GM04504 (cell line): ENCODE data around the gene SNX4.
A peak's percentile ranks its signal among the peaks of the same experiment; 100 is the strongest.
"Not testable (repeated sequence)": the region's sequence is repeated elsewhere in the genome, so short reads cannot be mapped to it uniquely, and the experiment has no call there.

Source experiments
- DNase-seq: peaks from one replicate; pipeline ENCODE4 v3.0.0-alpha.2; 2012; ENCODE audit warnings: low read depth

Gene SNX4

DNA sequence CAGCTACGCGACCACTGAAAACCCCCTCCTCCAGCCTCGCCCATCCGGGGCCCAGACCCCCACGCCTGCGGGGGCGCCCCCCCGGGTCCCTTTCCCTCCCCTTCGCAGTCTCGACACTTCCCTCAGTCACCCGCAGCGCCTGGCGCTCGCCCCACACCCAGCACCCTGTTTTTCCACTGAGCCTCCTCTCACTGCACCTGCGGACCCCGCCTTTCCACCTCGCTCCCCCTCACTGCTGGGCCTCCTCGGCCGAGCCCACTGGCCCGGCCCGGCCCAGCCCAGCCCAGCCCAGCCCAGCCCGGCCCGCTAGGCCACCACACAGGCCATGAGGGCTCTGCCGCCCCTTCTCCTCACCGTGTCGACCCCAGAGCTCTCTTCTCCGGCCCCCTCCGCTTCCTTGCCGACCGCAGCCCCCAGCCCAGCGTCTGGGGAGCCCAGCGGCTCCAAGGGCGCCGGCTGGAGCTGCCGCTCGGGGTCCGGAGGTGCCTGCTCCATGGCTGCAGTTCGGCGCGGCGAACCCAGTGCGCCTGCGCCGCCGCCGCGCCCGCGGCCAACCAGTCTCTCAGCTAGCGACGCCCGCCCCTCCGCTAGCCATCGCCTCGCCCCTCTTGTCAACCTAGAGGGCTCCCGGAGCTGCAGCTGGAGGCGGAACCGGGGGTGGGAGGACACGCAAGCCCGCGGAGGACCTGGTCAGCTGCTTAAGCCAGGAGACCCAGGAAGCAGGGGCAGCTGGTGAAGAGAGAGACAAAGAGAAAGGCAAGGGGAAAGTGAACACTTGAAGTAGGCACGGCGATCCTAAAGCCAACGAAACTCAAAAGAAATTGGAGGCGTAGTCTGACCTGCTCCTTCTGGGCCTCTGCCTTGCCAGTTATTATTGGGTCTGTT is at the start of gene SNX4:
Gene SNX4, minus strand, starts transcription at position 525 of the 885 bp plus-strand sequence. Its CDS starts 30 bp downstream, at position 495.
- DNase-seq, result peak; percentile 84

GRCh38 chr3:125556314-125556713 is 36.3 kb upstream of the SNX4 start:
- no peak for DNase-seq

DNA sequence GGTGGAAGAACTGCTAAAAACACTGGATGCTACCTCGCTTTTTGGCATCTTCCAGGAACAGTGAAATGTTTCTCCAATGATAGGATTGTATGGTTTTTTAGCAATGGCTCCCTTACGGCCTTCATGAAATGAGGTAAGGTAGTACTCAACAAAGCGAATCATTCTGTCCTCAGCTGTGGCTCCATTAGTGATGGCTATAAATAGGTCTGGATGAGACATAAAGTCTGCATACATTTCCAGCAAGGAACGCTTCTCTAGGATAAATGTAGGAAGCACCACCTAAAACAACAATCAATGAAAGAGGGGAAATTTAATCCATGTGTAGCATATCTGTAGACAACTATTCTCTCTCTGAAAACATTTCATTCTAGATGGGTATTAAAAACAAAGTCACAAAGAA is 32.4 kb upstream of the SNX4 start:
- DNase-seq, result no peak

DNA sequence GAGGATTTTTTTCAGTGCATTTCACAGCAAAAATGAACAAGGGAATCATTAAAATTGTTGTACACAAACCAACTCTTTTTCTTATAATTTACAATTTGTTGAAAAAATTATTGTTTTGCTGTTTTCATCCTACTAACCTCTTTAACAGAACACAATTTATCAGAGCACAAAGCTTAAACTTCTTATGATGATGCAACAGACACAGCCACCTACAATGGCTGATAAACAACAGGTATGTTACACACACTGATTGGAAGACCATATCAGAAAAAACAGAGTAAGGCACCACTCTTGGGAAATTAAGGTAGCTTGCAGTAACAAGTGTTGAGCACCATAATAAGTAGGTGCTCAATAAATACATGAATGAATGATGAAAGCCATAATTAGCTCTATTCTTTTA is 8.9 kb upstream of the SNX4 start:
- DNase-seq, result no peak

DNA sequence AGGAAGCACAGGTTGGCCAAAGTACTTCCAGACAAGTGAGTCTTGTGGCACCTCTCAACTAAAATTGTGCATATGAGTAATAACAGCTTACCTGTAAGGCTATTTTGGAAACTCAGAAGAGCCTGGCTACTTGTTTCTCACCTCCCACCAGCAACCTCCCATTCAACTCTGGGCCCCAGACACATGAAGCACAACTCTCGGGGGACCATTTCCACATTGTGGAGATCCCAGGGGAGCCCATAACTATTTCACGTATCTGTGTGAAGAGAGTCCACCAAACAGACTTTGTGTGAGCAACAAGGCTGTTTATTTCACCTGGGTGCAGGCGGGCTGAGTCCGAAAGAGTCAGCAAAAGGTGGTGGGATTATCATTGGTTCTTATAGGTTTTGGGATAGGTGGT is 5.2 kb upstream of the SNX4 start:
- DNase-seq, result no peak

DNA sequence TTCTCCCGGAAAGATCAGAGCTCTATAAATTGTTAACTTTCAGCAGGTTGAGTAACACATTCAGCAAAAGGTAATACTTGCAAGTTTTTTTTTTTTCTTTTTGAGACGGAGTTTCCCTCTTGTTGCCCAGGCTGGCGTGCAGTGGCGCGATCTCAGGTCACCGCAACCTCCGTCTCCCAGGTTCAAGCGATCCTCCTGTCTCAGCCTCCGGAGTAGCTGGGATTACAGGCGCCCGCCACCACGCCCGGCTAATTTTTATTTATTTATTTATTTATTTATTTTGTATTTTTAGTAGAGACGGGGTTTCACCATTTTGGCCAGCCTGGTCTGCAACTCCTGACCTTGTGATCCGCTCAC is 539 bp upstream of the SNX4 start:
- not testable (repeated sequence) for DNase-seq

- DNase-seq, result no peak
These were observed 4.6 kb downstream of the SNX4 start for GRCh38 chr3:125515421-125515820.

DNA sequence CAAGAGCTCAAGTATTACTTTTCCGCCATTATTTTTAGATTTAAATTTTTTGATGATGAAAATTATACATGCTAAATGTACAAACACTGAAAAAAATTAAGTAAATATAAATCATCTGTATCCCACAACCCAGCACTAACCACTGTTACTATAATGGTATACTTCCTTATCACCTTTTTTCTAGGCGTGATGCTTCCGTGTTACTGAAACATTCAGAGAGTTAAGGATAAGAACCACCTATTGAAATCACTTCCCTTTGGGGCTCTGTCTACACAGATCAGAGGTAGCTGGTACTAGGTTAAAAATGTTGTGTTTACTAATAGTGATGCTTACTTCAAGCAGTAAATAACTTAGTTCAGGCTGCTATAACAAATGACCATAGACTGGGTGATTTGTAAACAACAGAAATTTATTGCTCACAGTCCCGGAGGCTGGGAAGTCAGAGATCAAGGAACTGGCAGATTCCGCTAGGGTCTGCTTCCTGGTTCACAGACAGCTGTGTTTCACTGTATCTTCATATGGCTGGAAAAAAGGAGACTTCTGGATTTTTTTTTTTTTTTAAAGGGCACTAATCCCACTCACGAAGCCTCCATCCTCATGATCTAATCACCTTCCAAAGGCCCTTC is 6.4 kb downstream of the SNX4 start:
- DNase-seq, result no peak

DNA sequence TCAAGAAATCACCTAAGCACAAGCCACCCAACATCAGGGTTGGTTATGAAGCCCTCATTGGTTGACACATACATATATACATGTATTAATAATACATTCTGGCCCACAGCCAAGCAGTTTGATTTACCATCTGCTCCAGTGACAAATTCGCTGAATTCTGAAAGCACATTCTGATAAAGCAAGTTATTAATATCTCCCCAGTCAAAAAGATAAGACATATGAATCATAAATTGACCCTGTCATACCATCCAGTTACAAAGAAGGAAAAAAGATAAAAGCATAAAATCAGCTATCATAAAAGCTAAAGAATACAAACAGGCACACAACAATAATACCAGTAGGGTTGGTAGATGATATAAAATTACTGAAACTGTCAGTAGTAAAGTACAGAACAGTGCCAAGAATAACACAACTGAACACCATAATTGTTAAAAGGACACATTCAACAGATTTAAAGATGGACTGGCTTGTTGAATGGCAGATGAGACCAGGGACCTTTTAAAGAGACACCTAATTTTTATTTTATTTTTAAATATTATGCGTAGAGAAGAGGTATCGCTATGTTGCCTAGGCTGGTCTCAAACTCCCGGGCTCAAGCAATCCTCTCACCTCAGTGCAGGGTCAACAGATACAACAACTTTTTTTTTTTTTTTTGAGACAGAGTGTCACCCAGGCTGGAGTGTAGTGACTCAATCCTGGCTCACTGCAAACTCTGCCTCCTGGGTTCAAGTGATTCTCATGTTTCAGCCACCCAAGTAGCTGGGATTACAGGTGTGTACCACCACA is 7.7 kb downstream of the SNX4 start:
- DNase-seq, result no peak

DNA sequence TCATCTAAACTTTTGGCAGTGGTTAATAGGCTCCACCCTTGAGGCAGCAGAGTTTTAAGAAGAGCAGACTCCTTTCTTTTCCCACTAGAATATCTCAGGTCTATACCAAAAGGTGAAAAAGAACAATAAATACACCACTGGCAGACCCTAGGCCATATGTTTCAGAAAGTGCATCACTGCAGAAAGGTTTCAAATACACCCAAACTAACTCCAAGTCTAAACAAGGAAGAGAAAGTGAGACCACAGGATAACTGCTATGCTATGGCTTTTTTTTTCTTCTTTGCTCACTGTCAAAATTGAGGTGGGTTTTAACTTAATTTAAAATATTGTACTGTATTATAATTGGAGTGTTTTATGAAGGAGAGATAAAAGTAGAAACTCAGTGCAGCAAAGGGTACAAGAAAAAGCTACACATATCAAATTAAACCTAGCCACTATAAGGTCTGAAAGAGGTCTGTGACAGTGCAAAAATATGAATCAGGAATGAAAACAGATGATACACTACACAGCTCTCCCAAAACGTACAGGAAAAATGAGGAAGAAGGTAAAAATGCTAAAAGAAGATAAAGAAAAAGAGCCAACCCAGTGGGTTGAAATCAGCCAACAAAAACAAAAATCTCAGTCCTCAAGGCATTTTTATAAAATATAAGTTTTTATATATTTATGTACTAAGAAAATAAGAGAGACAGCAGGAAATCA is 8.4 kb downstream of the SNX4 start:
- no peak for DNase-seq

DNA sequence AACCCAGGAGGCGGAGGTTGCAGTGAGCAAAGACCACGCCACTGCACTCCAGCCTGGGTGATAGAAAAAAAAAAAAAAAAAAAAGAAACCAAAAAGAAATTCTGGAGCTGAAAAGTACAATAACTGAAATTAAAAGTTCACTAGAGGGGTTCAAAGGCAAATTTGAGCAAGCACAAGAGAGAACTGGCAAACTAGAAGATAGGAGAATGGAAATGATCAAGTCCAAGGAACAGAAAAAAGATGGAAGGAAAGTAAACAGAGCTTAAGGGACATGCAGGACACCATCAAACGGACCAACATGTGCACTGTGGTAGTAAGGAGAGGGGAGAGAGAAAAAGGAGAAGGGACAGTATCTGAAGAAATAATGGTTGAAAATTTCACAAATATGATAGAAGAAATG is 12.9 kb downstream of the SNX4 start:
- DNase-seq, result no peak

DNA sequence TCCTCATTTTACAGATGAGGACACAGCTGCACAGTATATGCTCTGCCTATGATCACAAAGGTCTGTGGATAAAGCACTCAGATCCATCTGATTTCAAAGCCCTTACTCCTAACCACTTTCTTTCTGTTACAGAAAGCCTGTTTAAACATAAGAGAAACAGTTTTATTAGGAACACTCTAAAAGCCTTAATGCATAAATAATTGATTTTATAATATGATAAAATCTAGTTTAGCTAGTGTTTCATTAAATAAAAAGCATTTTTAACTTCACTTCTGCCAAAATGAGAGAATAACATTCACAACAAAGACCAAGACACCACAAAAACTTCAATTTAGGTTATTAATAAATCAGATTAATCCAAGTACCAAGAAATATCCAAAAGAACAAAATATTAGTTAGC is 21.4 kb downstream of the SNX4 start:
- no peak for DNase-seq

GRCh38 chr3:125496701-125497100 is 23.3 kb downstream of the SNX4 start:
- DNase-seq, result no peak

DNA sequence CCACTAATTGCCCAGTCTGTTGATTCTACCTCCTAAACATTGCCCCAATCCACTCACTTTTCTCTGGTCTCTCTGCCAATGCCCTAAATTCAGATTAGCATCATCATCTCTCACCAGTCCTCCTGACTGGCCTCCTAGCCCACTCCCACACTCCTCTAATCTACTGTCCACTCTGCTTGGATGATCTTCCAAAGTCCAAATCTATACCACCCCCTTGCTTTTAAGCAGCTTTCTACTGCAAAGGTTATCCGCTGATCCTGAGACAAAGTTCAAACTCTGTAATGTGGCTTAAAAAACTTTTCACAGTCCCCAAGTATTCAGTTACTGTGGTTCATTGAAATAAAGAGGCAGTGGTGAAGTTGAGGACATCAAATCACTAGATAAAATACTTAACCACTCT is 37.6 kb downstream of the SNX4 start:
- DNase-seq, result no peak

DNA sequence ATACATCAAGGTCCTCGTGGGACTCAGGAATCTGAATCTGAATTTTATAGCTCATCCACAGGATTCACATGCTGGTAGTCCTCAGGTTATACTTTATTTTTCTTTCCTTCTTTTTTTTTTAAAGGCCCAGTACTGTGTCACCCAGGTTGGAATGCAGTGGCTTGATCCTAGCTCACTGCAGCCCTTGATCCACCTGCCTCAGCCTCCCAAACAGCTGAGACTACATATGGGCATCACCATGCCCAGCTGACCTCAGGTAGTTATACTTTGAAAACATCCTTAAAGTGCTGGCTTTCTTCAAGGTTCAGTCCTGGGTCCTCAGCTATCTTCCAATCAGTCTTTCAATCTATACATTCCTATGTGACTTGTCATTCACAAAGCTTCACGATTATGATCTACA is 38.2 kb downstream of the SNX4 start:
- DNase-seq, result no peak

DNA sequence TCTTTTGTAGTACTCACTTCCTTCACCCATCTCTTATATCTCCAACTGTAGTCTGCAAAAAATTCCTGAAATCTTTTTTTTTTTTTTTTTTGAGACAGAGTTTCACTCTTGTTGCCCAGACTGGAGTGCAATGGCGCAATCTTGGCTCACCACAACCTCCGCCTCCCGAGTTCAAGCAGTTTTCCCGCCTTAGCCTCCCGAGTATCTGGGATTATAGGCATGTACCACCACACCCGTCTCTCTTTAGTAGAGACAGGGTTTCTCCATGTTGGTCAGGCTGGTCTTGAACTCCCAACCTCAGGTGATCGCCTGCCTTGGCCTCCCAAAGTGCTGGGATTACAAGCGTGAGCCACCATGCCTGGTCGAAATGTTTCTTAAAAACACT is 38.6 kb downstream of the SNX4 start:
- DNase-seq, result not testable (repeated sequence)

DNA sequence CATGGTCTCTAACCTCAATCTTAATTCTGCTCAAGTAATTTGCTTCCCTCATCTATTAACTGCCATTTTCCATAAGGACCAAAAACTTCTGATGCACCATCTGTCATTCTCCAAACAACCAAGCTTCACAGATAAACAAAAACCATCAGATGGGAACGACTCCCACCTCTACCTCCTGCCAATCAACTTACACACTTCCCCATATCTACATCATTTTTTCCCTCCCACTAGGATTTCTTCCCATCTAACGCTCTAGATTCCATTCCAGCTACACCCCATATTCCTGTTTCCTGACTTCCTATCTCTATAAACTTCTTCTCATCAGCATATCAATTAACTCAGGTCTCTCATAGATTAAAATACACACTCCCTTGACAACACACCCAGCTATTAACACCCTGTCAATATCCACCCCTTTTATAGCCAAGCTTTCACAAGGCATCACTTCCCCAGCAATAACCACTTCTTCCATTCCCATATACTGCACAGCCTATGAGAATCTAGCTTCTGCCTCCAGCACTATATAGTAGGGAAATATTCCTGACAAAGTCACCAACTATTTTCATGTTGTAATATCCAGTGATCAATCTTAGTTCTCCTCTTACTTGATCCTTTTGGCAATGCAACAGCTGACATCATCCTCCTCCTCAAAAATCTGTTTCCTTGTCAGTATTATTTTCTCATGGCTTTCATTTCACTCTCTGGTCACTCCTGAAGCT is 39.2 kb downstream of the SNX4 start:
- peak; percentile 57 for DNase-seq

DNA sequence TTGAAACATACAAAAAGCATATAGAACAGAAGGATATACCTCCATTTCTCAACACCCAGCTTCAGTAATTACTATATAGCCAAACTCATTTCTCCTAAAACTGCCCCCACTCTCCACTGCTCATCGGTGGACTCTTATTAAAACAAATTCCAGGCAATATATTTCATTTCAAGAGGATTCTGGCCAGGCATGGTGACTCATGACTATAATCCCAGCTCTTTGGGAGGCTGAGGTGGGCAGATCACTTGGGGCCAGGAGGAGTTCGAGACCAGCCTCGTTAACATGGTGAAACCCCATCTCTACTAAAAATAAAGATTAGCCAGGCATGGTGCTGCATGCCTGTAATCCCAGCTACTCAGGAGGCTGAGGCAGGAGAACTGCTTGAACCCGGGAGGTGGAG is 40.9 kb downstream of the SNX4 start:
- DNase-seq, result no peak

- DNase-seq, result peak; percentile 38
These were observed 41.7 kb downstream of the SNX4 start for GRCh38 chr3:125478326-125478725.

DNA sequence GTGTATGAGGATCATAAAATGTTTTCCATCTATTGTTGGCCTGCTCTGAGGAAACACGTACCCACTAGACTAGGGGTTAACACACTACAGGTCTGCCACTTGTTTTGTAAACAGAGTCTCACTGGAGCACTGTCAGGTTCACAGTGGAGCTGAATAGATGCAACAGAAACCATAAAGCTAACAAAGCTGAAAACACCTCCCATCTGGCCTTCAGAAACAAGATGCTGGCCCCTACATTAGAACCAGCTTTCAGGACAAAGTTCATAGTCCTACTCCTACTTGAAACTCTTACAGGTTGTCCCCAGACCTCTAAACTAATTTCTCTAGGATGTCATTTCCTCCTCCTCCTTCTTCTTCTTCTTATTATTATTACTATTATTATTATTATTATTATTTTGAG is 42.3 kb downstream of the SNX4 start:
- DNase-seq, result no peak

GRCh38 chr3:125470671-125471070 is 49.3 kb downstream of the SNX4 start:
- DNase-seq, result no peak
